Thyroid gland (tissue), 4 donors: ENCODE results near the gene CCR5AS.

Source experiments
- POLR2A ChIP-seq, 2 donors: fragments of 450-650 bp; IDR thresholded peaks; one replicate each; pipeline ENCODE4 v1.6.1; 2017; ENCODE audit warnings: antibody characterized with exemption in 2 of 2, mild to moderate bottlenecking in 2 of 2, moderate library complexity in 1 of 2
- TF ChIP-seq, protein P1 (sequence below), 6 experiments: fragments of 200-600 bp in 3 of 6; fragments of 450-650 bp in 3 of 6; sonication (generic) in 3 of 6; IDR thresholded peaks; one replicate each; pipeline ENCODE4 v1.5.1; 2016 to 2019; ENCODE audit warnings: antibody characterized with exemption in 6 of 6, mild to moderate bottlenecking in 2 of 6, inconsistent platforms in 1 of 6, moderate library complexity in 1 of 6

DNA sequence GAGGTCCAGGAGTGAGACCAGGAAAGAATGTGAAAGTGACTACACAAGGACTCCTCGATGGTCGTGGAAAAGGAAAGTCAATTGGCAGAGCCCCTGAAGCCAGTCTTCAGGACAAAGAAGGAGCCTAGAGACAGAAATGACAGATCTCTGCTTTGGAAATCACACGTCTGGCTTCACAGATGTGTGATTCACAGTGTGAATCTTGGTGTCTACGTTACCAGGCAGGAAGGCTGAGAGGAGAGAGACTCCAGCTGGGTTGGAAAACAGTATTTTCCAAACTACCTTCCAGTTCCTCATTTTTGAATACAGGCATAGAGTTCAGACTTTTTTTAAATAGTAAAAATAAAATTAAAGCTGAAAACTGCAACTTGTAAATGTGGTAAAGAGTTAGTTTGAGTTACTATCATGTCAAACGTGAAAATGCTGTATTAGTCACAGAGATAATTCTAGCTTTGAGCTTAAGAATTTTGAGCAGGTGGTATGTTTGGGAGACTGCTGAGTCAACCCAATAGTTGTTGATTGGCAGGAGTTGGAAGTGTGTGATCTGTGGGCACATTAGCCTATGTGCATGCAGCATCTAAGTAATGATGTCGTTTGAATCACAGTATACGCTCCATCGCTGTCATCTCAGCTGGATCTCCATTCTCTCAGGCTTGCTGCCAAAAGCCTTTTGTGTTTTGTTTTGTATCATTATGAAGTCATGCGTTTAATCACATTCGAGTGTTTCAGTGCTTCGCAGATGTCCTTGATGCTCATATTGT, 47.0 kb downstream of the CCR5AS start:
- TF ChIP-seq, protein P1, sequence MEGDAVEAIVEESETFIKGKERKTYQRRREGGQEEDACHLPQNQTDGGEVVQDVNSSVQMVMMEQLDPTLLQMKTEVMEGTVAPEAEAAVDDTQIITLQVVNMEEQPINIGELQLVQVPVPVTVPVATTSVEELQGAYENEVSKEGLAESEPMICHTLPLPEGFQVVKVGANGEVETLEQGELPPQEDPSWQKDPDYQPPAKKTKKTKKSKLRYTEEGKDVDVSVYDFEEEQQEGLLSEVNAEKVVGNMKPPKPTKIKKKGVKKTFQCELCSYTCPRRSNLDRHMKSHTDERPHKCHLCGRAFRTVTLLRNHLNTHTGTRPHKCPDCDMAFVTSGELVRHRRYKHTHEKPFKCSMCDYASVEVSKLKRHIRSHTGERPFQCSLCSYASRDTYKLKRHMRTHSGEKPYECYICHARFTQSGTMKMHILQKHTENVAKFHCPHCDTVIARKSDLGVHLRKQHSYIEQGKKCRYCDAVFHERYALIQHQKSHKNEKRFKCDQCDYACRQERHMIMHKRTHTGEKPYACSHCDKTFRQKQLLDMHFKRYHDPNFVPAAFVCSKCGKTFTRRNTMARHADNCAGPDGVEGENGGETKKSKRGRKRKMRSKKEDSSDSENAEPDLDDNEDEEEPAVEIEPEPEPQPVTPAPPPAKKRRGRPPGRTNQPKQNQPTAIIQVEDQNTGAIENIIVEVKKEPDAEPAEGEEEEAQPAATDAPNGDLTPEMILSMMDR (IDR thresholded peaks at IDR 0.05): no peak
- no peak for TF ChIP-seq POLR2A (IDR thresholded peaks at IDR 0.05)
